K562 (cell line): ENCODE measurements around the gene IDUA. TPM values are rescaled to one million over a fixed set of nuclear protein-coding genes. Genes with fewer than 3 reads are reported as not detected.

Experiments
- AFF1 ChIP-seq, 2 experiments: fragments of 450-650 bp; IDR thresholded peaks; 2 replicates each; pipeline ENCODE4 v1.6.1; 2018; ENCODE audit warnings: mild to moderate bottlenecking in 2 of 2, low read depth in 1 of 2; ENCODE audit not compliant: partially characterized antibody in 2 of 2
- ATF7 ChIP-seq: fragments of 450-650 bp; IDR thresholded peaks from 2 replicates; pipeline ENCODE4 v1.7.1; 2014; ENCODE audit warnings: mild to moderate bottlenecking, moderate library complexity
- BCOR ChIP-seq: fragments of 450-650 bp; IDR thresholded peaks from 2 replicates; pipeline ENCODE4 v1.6.1; 2016
- BRD9 ChIP-seq: fragments of 450-650 bp; IDR thresholded peaks from 2 replicates; pipeline ENCODE4 v1.6.1; 2018; ENCODE audit warnings: low read depth; ENCODE audit not compliant: partially characterized antibody
- CREB3 ChIP-seq: fragments of 450-650 bp; conservative IDR thresholded peaks from 2 replicates; pipeline ENCODE4 v1.6.1; 2016; ENCODE audit warnings: missing genetic modification characterization, low read depth, mild to moderate bottlenecking, missing compliant biosample characterization, moderate library complexity
- CREB3L1 ChIP-seq: fragments of 450-650 bp; IDR thresholded peaks from 2 replicates; pipeline ENCODE4 v1.6.1; 2014; ENCODE audit warnings: low read depth, mild to moderate bottlenecking, moderate library complexity, borderline replicate concordance
- JUNB ChIP-seq: fragments of 450-650 bp; formaldehyde crosslinking; conservative IDR thresholded peaks from 2 replicates; pipeline ENCODE4 v1.4.0; 2020; ENCODE audit warnings: mild to moderate bottlenecking
- MAX ChIP-seq: sonication (generic); formaldehyde crosslinking; IDR thresholded peaks from 2 replicates; pipeline ENCODE4 v1.9.0; 2022; ENCODE audit warnings: mild to moderate bottlenecking, missing genetic modification reagents
- POLR2B ChIP-seq: fragments of 450-650 bp; IDR thresholded peaks from 2 replicates; pipeline ENCODE4 v1.6.1; 2018; ENCODE audit warnings: low read depth; ENCODE audit not compliant: partially characterized antibody
- POLR2G ChIP-seq: fragments of 200-400 bp; formaldehyde crosslinking; IDR thresholded peaks from 2 replicates; pipeline ENCODE4 v1.6.1; 2017; ENCODE audit warnings: low read depth, mild to moderate bottlenecking, antibody characterized with exemption, low read length, moderate library complexity
- SMAD1 ChIP-seq: fragments of 150-350 bp; IDR thresholded peaks from 2 replicates; pipeline ENCODE4 v1.6.1; 2014; ENCODE audit warnings: low read length, low read depth; ENCODE audit not compliant: partially characterized antibody
- TFE3 ChIP-seq: fragments of 450-650 bp; formaldehyde crosslinking; IDR thresholded peaks from 2 replicates; pipeline ENCODE4 v1.4.0; 2020; ENCODE audit warnings: mild to moderate bottlenecking, mixed read lengths
- ZBTB12 ChIP-seq: fragments of 250-450 bp; sonication (Bioruptor Pico); IDR thresholded peaks from 2 replicates; pipeline ENCODE4 v1.4.0; 2020
- ZNF12 ChIP-seq: sonication (generic); formaldehyde crosslinking; IDR thresholded peaks from 2 replicates; pipeline ENCODE4 v1.4.0; 2020; ENCODE audit warnings: mild to moderate bottlenecking, missing genetic modification reagents
- ZNF23 ChIP-seq: fragments of 250-450 bp; sonication (Bioruptor Pico); IDR thresholded peaks from 2 replicates; pipeline ENCODE4 v1.4.0; 2020; ENCODE audit warnings: mild to moderate bottlenecking
- ZNF311 ChIP-seq: fragments of 250-450 bp; sonication (Bioruptor Pico); IDR thresholded peaks from 2 replicates; pipeline ENCODE4 v1.4.0; 2020; ENCODE audit warnings: mild to moderate bottlenecking, moderate library complexity
- ZNF431 ChIP-seq: sonication (generic); formaldehyde crosslinking; IDR thresholded peaks from 2 replicates; pipeline ENCODE4 v1.8.0; 2022; ENCODE audit warnings: mild to moderate bottlenecking, missing genetic modification reagents
- polyA plus RNA-seq, 8 experiments: library from polyadenylated mRNA; depleted of rRNA in 4 of 8; stranded (reverse) in 5 of 8; unstranded in 3 of 8; fragments of >200 nt; fragmentation: Nextera tagmentation in 2 of 8; fragmentation: Illumina TruSeq in 1 of 8; extraction: Ambion mirVana in 2 of 8; extraction: Trizol in 1 of 8; gene quantifications; 2 replicates each; pipeline versions ENCODE4 v1.2.1 to v1.2.3, GENCODE V29; 2011 to 2014; ENCODE audit warnings: inconsistent platforms in 1 of 8, missing spikeins in 1 of 8
- total RNA-seq, 7 experiments: library from RNA; depleted of rRNA in 6 of 7; stranded (reverse); fragments of >200 nt in 6 of 7; fragmentation: Illumina TruSeq in 2 of 7; extraction: Trizol in 2 of 7; gene quantifications; 2 replicates each; pipeline versions ENCODE4 v1.2.1 to v1.2.3, GENCODE V29; 2011 to 2021; ENCODE audit warnings: low replicate concordance in 1 of 7

Gene IDUA
- total and polyA plus RNA-seq, 9 of the 15 experiments (the other 6 are each of a cell fraction or from before 2014, with no cell fraction given), result 0.04 to 16.1 (median 1.2) TPM

- TF ChIP-seq AFF1 (IDR thresholded peaks at IDR 0.05; ENCODE audit: low read depth in 1 of 2, partially characterized antibody in 2 of 2), result peak in 1 of 2 experiments; percentile 94
- peak; percentile 90 for TF ChIP-seq POLR2G
- peak; percentile 77 for TF ChIP-seq SMAD1
- peak; percentile 69 for TF ChIP-seq POLR2B
- TF ChIP-seq ATF7, result peak; percentile 98
- 0 out of 2 replicates have a peak, but pooled peaks have one; percentile 28 for TF ChIP-seq CREB3L1
- TF ChIP-seq ZNF431, result peak; percentile 71; the same call in 1 of the 2 replicates
- TF ChIP-seq MAX (CRISPR knock-in tag), result peak; percentile 97
- TF ChIP-seq ZNF311 (CRISPR knock-in tag), result peak; percentile 83
- peak; percentile 58 for TF ChIP-seq BCOR
- TF ChIP-seq ZBTB12 (CRISPR knock-in tag), result no peak
- no peak for TF ChIP-seq TFE3 (CRISPR knock-in tag)
- no peak for TF ChIP-seq ZNF12
- peak; percentile 85 for TF ChIP-seq BRD9
- TF ChIP-seq ZNF23, result 0 out of 2 replicates have a peak, but pooled peaks have one; percentile 27
- TF ChIP-seq JUNB, result peak; percentile 98
- no peak for TF ChIP-seq CREB3 (tag)
These were observed 57.0 kb downstream of the IDUA start (continued) for GRCh38 chr4:1043651-1044468.
